GM21737 (cell line): ENCODE measurements around the gene TRIM34.
"Not testable (repeated sequence)": the region's sequence is repeated elsewhere in the genome, so short reads cannot be mapped to it uniquely, and the experiment has no call there.

Source experiments
- ATAC-seq: cut with Tn5 transposase; IDR thresholded peaks from one replicate; pipeline ENCODE4 v1.9.1; 2021; ENCODE audit warnings: mild to moderate bottlenecking, moderate library complexity; ENCODE audit not compliant: unreplicated experiment

TRIM34 gene, protein sequence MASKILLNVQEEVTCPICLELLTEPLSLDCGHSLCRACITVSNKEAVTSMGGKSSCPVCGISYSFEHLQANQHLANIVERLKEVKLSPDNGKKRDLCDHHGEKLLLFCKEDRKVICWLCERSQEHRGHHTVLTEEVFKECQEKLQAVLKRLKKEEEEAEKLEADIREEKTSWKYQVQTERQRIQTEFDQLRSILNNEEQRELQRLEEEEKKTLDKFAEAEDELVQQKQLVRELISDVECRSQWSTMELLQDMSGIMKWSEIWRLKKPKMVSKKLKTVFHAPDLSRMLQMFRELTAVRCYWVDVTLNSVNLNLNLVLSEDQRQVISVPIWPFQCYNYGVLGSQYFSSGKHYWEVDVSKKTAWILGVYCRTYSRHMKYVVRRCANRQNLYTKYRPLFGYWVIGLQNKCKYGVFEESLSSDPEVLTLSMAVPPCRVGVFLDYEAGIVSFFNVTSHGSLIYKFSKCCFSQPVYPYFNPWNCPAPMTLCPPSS

GRCh38 chr11:5624489-5625279, at the start of gene TRIM34:
TSS of gene TRIM34 (plus strand) at chr11:5625001. CDS start at chr11:5632332, 7,331 bp downstream.
- peak; percentile 97 for ATAC-seq

DNA sequence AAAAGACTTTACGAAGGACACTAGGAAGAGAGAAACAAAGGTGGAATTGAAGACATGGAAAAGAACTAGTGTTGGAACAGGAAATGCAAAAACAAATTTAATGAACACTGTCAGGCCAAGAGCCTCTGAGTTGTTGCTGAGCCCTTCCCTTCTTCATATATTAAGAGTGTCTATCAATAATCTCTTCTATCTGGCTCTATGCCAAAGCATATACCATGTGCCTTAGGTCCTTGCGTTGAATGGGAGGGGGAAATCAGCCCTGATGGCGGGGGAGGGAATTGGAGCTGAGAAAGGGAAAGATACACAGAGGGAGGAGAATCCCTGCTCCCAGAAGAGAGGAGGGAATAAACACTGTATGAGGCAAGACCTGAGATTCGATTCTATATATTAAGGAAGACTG, 49.6 kb upstream of the TRIM34 start:
- ATAC-seq, result no peak

DNA sequence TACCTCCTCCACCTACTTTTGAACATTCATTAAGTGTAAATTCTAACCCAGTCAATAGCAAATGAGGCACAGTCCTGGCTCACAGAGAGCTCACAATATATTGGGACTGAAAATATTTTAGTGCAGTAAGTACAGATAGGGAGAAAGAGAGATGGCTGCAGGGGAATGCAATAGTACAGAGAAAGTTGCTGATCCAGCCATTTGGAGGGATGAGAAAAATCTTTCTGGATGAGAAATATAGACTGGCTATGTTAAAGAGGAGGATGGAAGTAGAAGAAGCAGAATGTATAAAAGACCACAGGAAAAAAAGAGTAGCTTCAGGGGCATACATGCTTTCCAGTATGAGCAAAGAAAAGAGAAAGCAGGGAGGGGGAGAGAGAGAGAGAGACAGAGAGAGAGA, 47.7 kb upstream of the TRIM34 start:
- no peak for ATAC-seq

DNA sequence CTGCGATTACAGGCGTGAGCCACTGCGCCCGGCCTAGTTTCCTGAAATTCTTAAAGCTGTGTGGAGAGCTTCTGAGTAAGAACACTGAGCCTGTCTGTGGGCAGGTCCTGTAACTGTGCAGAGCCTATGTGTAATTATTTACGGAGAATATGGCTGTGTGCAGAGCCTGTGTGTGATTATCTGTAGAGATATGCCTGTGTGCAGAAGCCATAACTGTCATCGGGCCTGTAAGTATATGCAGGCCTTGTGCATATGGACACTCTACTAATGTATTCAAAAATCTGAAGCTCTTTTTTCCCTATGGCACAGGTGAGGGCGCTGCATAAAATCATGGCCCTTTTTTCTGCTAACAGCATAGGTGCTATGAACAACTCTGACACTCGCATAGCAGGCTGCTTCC, 44.2 kb upstream of the TRIM34 start, which contains the start of gene OR52B6:
Gene OR52B6, plus strand, starts transcription at position 301 of the 400 bp plus-strand sequence. Its CDS starts 0 bp downstream, at position 301.
- no peak for ATAC-seq

DNA sequence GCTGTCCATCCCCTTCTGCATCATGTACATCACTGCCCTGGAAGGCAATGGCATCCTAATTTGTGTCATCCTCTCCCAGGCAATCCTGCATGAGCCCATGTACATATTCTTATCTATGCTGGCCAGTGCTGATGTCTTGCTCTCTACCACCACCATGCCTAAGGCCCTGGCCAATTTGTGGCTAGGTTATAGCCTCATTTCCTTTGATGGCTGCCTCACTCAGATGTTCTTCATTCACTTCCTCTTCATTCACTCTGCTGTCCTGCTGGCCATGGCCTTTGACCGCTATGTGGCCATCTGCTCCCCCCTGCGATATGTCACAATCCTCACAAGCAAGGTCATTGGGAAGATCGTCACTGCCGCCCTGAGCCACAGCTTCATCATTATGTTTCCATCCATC, 43.8 kb upstream of the TRIM34 start:
- ATAC-seq, result no peak

DNA sequence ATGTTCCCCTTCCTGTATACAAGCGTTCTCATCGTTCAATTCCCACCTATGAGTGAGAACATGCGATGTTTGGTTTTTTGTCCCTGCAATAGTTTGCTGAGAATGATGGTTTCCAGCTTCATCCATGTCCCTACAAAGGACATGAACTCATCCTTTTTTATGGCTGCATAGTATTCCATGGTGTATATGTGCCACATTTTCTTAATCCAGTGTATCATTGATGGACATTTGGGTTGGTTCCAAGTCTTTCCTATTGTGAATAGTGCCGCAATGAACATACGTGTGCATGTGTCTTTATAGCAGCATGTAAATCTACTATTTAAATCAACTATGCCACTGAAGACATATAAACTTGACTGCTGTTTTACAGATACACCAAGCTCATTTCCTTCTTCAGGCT, 40.3 kb upstream of the TRIM34 start:
- ATAC-seq, result not testable (repeated sequence)

DNA sequence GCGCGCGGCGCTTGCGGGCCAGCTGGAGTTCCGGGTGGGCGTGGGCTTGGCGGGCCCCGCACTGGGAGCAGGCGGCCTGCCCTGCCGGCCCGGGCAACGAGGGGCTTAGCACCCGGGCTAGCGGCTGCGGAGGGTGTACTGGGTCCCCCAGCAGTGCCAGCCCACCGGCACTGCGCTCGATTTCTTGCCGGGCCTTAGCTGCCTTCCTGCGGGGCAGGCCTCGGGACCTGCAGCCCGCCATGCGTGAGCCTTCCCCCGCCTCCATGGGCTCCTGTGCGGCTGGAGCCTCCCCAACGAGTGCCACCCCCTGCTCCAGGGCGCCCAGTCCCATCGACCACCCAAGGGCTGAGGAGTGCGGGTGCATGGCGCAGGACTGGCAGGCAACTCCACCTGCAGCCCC, 34.9 kb upstream of the TRIM34 start:
- ATAC-seq, result not testable (repeated sequence)

- no peak for ATAC-seq
These were observed 33.2 kb upstream of the TRIM34 start for GRCh38 chr11:5591613-5592012.

GRCh38 chr11:5592615-5593014, 32.2 kb upstream of the TRIM34 start:
- ATAC-seq, result no peak

DNA sequence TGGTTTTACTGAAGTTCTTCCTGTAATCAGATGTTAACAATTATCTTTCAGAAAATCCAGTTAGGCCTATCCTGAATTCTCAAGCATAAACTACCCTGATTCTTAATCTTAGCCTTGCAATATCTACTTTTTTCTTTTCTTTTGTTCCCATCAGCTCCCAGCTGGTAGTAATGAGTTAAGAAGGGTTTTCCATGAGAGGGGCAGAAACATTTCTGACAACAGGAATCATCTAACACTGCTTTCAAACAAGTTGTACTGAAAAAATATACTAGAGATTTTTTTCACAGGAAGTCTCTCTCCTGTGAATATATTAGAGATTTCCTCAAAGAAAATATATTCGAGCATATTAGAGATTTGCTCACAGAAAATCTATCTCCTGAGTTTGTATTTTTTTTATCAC, 31.7 kb upstream of the TRIM34 start:
- no peak for ATAC-seq

GRCh38 chr11:5596607-5597201, 28.1 kb upstream of the TRIM34 start, which contains the start of gene TRIM6:
TSS of gene TRIM6 (plus strand) at chr11:5596637. CDS start at chr11:5596898, 261 bp downstream.
- no peak for ATAC-seq

DNA sequence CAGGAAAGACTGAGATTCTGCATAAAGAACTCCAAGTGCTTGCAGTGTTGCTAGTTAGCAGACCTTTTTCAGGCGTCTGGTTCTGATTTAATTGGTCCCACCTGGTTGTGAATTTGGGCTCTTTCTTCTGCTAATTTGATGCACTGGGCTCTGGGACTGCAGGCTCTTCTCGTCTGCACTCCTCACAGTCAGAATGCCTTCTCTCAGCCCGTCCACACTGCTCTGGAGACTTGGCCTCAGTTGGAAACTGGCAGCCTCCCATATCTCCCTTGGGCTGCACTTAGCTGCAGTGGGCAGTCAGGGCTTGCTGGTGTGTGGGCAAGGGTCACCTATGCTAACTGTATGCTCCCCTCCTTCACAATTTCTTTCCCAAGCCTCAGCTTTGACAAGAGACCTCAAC, 26.8 kb upstream of the TRIM34 start:
- ATAC-seq, result no peak

DNA sequence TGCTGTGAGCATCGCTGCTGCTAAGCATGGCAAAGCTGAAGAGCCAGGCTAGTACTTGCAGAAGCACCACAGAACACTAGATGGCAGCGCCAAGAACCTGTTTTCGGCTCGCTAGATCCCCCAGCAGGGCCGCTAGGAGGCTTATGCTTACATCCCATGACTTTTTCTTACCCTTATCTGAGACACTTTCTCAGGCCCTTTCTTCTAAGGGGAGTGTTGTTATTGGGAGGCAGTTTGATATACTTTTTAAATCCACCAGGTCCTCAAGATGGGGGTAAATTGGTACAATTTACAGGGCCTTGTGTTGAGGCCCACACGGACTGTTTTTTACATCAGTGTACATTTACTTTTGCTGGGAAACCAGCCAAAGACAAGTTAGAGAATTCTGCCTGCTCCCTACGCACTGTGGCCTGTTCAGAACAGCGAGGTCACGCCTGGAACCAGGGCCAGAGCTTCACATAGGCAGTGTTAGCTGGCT, 24.4 kb upstream of the TRIM34 start:
- peak; percentile 77 for ATAC-seq

GRCh38 chr11:5602791-5603190, 22.0 kb upstream of the TRIM34 start:
- not testable (repeated sequence) for ATAC-seq

DNA sequence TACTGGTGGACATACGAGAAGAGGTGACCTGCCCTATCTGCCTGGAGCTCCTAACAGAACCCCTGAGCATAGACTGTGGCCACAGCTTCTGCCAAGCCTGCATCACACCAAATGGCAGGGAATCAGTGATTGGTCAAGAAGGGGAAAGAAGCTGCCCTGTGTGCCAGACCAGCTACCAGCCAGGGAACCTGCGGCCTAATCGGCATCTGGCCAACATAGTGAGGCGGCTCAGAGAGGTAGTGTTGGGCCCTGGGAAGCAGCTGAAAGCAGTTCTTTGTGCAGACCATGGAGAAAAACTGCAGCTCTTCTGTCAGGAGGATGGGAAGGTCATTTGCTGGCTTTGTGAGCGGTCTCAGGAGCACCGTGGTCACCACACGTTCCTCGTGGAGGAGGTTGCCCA, 21.5 kb upstream of the TRIM34 start:
- ATAC-seq, result no peak

GRCh38 chr11:5604896-5605295, 19.9 kb upstream of the TRIM34 start:
- ATAC-seq, result no peak

DNA sequence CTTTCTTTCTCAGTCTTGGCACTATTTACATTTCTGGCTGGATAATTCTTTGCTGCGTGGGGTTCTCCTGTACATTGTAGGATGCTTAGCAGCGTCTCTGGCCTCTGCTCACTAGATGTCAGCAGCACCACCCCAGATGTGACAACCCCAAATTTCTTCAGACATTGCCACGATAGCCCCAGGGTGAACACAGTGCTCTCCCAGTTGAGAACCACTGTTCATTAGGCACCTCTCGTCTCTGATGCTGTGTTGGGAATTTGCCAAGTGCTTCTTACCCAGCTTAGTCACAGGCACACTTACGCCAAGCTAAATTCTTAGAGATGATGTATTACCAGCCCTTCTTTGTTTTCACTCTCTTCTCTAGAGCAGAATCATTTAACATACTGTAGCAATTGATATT, 19.0 kb upstream of the TRIM34 start:
- no peak for ATAC-seq

- ATAC-seq, result no peak
These were observed 16.0 kb upstream of the TRIM34 start for GRCh38 chr11:5608808-5609207.

DNA sequence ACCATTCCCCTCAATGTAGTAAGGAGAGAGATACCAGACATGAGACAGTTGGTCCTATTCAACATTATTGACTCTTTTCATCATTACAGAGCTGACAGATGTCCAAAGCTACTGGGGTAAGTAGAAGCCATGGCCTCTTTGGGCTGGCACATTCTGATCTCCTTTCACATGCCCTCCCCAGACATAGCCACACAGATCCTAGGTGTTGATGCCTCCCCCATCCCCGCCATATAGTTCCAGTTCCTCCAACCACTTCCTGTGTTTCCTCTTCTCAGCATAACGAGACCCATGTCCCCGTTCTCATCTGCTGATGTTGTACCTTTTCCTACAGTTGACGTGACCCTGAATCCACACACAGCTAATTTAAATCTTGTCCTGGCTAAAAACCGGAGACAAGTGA, 14.4 kb upstream of the TRIM34 start:
- no peak for ATAC-seq

- ATAC-seq, result no peak
These were observed 13.2 kb upstream of the TRIM34 start for GRCh38 chr11:5611627-5612026.

- no peak for ATAC-seq
These were observed 6.0 kb upstream of the TRIM34 start for GRCh38 chr11:5618807-5619206.
